ENCODE data around the gene ACSS1. TPM values are rescaled to one million over a fixed set of nuclear protein-coding genes. Genes with fewer than 3 reads are reported as not detected.

Gene ACSS1
- total and polyA plus RNA-seq, 2 of the 8 experiments (the other 6 are each of a cell fraction or from before 2014, with no cell fraction given) = 2.6 to 3.4 TPM

DNA sequence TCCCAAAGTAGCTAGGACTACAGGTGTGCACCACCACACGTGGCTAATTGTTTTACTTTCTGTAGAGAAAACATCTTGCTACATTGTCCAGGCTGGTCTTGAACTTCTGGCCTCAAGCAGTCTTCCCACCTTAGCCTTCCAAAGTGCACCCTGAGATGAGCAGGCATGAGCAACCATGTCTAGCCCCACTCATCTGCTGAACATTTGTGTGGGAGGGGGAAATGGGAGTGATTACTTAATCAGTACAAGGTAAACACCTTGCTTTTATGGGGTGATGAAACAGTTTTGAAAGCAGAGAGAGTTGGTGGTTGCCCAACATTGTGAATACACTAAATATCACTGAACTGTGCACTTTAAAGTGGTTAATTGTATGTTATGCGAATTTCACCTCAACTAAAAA, 70.7 kb downstream of the ACSS1 start:
- Histone ChIP-seq H3K18ac (ENCODE audit: extremely low read depth, low read length) (no peak overlapping the region), H4K5ac (ENCODE audit: insufficient read length, low read depth, low read length) (no peak overlapping the region), H3K4me2 (ENCODE audit: insufficient read depth in 1 of 2, low read depth in 2 of 2, low read length in 2 of 2) (no peak overlapping the region), H4K8ac (ENCODE audit: extremely low read depth, insufficient read depth, low read length) (no peak overlapping the region), H3K4me3 (ENCODE audit: extremely low read depth in 1 of 4, insufficient read depth in 2 of 4, low read depth in 3 of 4, low read length in 4 of 4) (no peak overlapping the region), H3K79me1 (ENCODE audit: low read depth, low read length) (peaks cover 10% of the 10 kb centered on the region), H4K20me1 (replicated peaks in 1 of 2; ENCODE audit: control insufficient read depth in 1 of 2, insufficient read depth in 2 of 2, low read length in 2 of 2) (peaks cover 0 to 6% of the 10 kb centered on the region in 2 experiments), H3K79me2 (ENCODE audit: control insufficient read depth in 1 of 2, insufficient read depth in 2 of 2, low read length in 2 of 2) (peaks cover 6 to 76% of the 10 kb centered on the region in 2 experiments), H3K36me3 (ENCODE audit: control insufficient read depth in 2 of 4, insufficient read depth in 4 of 4, low read length in 3 of 4) (peaks cover 0 to 3% (median 0%) of the 10 kb centered on the region in 4 experiments; a peak in 2 of 8 replicates), H4K91ac (replicated peaks; ENCODE audit: insufficient read length, low read length) (no peak overlapping the region), H2AFZ (ENCODE audit: low read length) (no peak overlapping the region), H2AK5ac (ENCODE audit: low read depth, low read length) (no peak overlapping the region), H2BK15ac (ENCODE audit: low read length) (no peak overlapping the region), H3K4ac (replicated peaks; ENCODE audit: insufficient read length, low read depth, low read length) (no peak overlapping the region), H2BK20ac (ENCODE audit: low read length) (no peak overlapping the region), H3K9ac (replicated peaks in 1 of 4; ENCODE audit: extremely low read depth in 1 of 4, low read depth in 3 of 4, low read length in 3 of 4) (no peak overlapping the region), H3K23me2 (ENCODE audit: low read depth, low read length) (no peaks in the 10 kb centered on the region; the same call in 1 of the 2 replicates), H3K56ac (replicated peaks; ENCODE audit: insufficient read length, low read depth, low read length) (no peak overlapping the region), H3K14ac (ENCODE audit: insufficient read length) (no peak overlapping the region), H2BK120ac (replicated peaks; ENCODE audit: low read depth, low read length) (no peak overlapping the region), H3K4me1 (replicated peaks in 1 of 4; ENCODE audit: control insufficient read depth in 3 of 4, insufficient read depth in 4 of 4, low read length in 3 of 4) (peaks cover 0 to 7% (median 0%) of the 10 kb centered on the region in 4 experiments; a peak in 1 of 7 replicates), H2BK5ac (ENCODE audit: low read depth, low read length) (no peak overlapping the region), H3K9me3 (ENCODE audit: insufficient read depth in 2 of 2, low read depth in 1 of 2, low read length in 1 of 2) (no peaks in the 10 kb centered on the region), H3K27me3 (replicated peaks in 1 of 4; ENCODE audit: control insufficient read depth in 3 of 4, extremely low read depth in 1 of 4, insufficient read depth in 3 of 4, low read length in 3 of 4) (no peaks in the 10 kb centered on the region), H3K23ac (ENCODE audit: insufficient read length) (no peak overlapping the region), H2BK12ac (ENCODE audit: low read depth, low read length) (no peak overlapping the region), H3K27ac (ENCODE audit: low read depth, low read length) (no peak overlapping the region)
- no peak for DNase-seq (ENCODE audit: low read depth in 1 of 2, low spot score in 2 of 2)
- ChIA-PET POLR2A (ENCODE audit: partially characterized antibody) (no interaction called here), CTCF (ENCODE audit: partially characterized antibody) (no interaction called here)
- TF ChIP-seq CHD1 (IDR thresholded peaks at IDR 0.05; ENCODE audit: low read depth, low read length) (no peak), GABPA (IDR thresholded peaks at IDR 0.05; ENCODE audit: borderline replicate concordance, insufficient read depth, low read length) (no peak), HDAC2 (IDR thresholded peaks at IDR 0.05; ENCODE audit: borderline replicate concordance in 1 of 2, low read depth in 2 of 2, low read length in 2 of 2) (no peak), SIX5 (IDR thresholded peaks at IDR 0.05; ENCODE audit: low read depth, low read length) (no peak), MAFK (IDR thresholded peaks at IDR 0.05; ENCODE audit: low read depth, low read length) (no peak), CEBPB (IDR thresholded peaks at IDR 0.05; ENCODE audit: low read depth, low read length) (no peak), NRF1 (IDR thresholded peaks at IDR 0.05; ENCODE audit: low read depth, low read length) (no peak)
- WGBS, 2 experiments (ENCODE audit: extremely low coverage in 1 of 2, insufficient coverage in 1 of 2, insufficient read length in 1 of 2, insufficient replicate concordance in 2 of 2, low coverage in 1 of 2, low lambda C conversion rate in 2 of 2, missing lambda C conversion rate in 1 of 2) = 92% methylated on average over 2 of the region's 2 CpGs; no CpG with 5 or more reads in 1 of the 2 experiments
- no peak for FAIRE-seq
